ENCODE results near the gene VAV1. TPM values are rescaled to one million over a fixed set of nuclear protein-coding genes. Genes with fewer than 3 reads are reported as not detected.
"Not testable (repeated sequence)": the region's sequence is repeated elsewhere in the genome, so short reads cannot be mapped to it uniquely, and the experiment has no call there.

The VAV1 gene
- polyA plus RNA-seq, 1 experiment, result not detected

GRCh38 chr19:6862673-6863078 lies 90.2 kb downstream of the VAV1 start:
- ChIA-PET POLR2A (no interaction called here), CTCF (interaction anchor here (0.6 to 6.4 kb wide), 17 partner anchors 10 to 736 kb away, joined by 3 to 51 read pairs (median 3); partner anchors contain the start of genes GPR108 and TRIP10)
- peak; percentile 88 for TF ChIP-seq CTCF (IDR thresholded peaks at IDR 0.05; ENCODE audit: insufficient read depth, low read depth, low read length)
- H3K27me3 ChIP-seq (ENCODE audit: control insufficient read depth, insufficient read depth, low read length), result no peaks in the 10 kb centered on the region
- H3K4me3 ChIP-seq (ENCODE audit: low read depth, low read length), result peak overlapping the region; percentile 26
- DNase-seq (ENCODE audit: low read depth), result peak; percentile 4
- H3K36me3 ChIP-seq (ENCODE audit: control insufficient read depth, insufficient read depth, low read length), result no peaks in the 10 kb centered on the region

- TF ChIP-seq CTCF (IDR thresholded peaks at IDR 0.05; ENCODE audit: insufficient read depth, low read depth, low read length), result no peak
- no peak for DNase-seq (ENCODE audit: low read depth)
- POLR2A ChIA-PET, result no interaction called here
- H3K27me3 ChIP-seq (ENCODE audit: control insufficient read depth, insufficient read depth, low read length), result no peaks in the 10 kb centered on the region
- CTCF ChIA-PET, result interaction anchor here (0.7 to 6.4 kb wide), 8 partner anchors 17 to 348 kb away, joined by 3 to 51 read pairs (median 8); partner anchors contain the start of genes GPR108 and TRIP10
- H3K36me3 ChIP-seq (ENCODE audit: control insufficient read depth, insufficient read depth, low read length), result no peaks in the 10 kb centered on the region
- no peak overlapping the region for H3K4me3 ChIP-seq (ENCODE audit: low read depth, low read length)
Measured at GRCh38 chr19:6864325-6864940, 91.9 kb downstream of the VAV1 start.

GRCh38 chr19:6865849-6866248 lies 93.3 kb downstream of the VAV1 start:
- no peak overlapping the region for H3K4me3 ChIP-seq (ENCODE audit: low read depth, low read length)
- ChIA-PET CTCF (interaction anchor here (1.2 to 6.4 kb wide), 2 partner anchors 10 to 234 kb away, joined by 3 to 43 read pairs; no protein-coding TSS in a partner anchor), POLR2A (no interaction called here)
- H3K36me3 ChIP-seq (ENCODE audit: control insufficient read depth, insufficient read depth, low read length), result no peaks in the 10 kb centered on the region
- no peak for DNase-seq (ENCODE audit: low read depth)
- H3K27me3 ChIP-seq (ENCODE audit: control insufficient read depth, insufficient read depth, low read length), result no peaks in the 10 kb centered on the region
- TF ChIP-seq CTCF (IDR thresholded peaks at IDR 0.05; ENCODE audit: insufficient read depth, low read depth, low read length), result no peak

- POLR2A ChIA-PET, result no interaction called here
- no peak for TF ChIP-seq CTCF (IDR thresholded peaks at IDR 0.05; ENCODE audit: insufficient read depth, low read depth, low read length)
Measured at GRCh38 chr19:6866741-6867151, 94.2 kb downstream of the VAV1 start.

GRCh38 chr19:6868351-6868750 lies 95.8 kb downstream of the VAV1 start:
- ChIA-PET POLR2A (no interaction called here), CTCF (interaction anchor here (0.5 to 1.4 kb wide), 6 partner anchors 12 to 352 kb away, joined by 3 to 5 read pairs (median 4); partner anchors contain the start of gene TRIP10)
- H3K4me3 ChIP-seq (ENCODE audit: low read depth, low read length), result no peak overlapping the region
- no peak for TF ChIP-seq CTCF (IDR thresholded peaks at IDR 0.05; ENCODE audit: insufficient read depth, low read depth, low read length)
- no peaks in the 10 kb centered on the region for H3K36me3 ChIP-seq (ENCODE audit: control insufficient read depth, insufficient read depth, low read length)
- DNase-seq (ENCODE audit: low read depth), result no peak
- no peaks in the 10 kb centered on the region for H3K27me3 ChIP-seq (ENCODE audit: control insufficient read depth, insufficient read depth, low read length)

More at GRCh38 chr19:6866741-6867151, 94.2 kb downstream of the VAV1 start:
- H3K36me3 ChIP-seq (ENCODE audit: control insufficient read depth, insufficient read depth, low read length), result no peaks in the 10 kb centered on the region
- DNase-seq (ENCODE audit: low read depth), result no peak
- CTCF ChIA-PET, result interaction anchor here (1.2 to 1.6 kb wide), 3 partner anchors 10 to 350 kb away, joined by 3 to 5 read pairs (median 5); no protein-coding TSS in a partner anchor
- H3K27me3 ChIP-seq (ENCODE audit: control insufficient read depth, insufficient read depth, low read length), result no peaks in the 10 kb centered on the region
- no peak overlapping the region for H3K4me3 ChIP-seq (ENCODE audit: low read depth, low read length)

GRCh38 chr19:6869151-6869882 lies 96.8 kb downstream of the VAV1 start:
- DNase-seq (ENCODE audit: low read depth); H3K4me3 ChIP-seq (ENCODE audit: low read depth, low read length); POLR2A ChIA-PET; H3K27me3 ChIP-seq (ENCODE audit: control insufficient read depth, insufficient read depth, low read length); H3K36me3 ChIP-seq (ENCODE audit: control insufficient read depth, insufficient read depth, low read length): not testable (repeated sequence)
- CTCF ChIA-PET, result interaction anchor here (0.8 kb wide), 1 partner anchor 353 kb away, joined by 5 read pairs; no protein-coding TSS in a partner anchor

Data from BJ (cell line).